Kidney glomerular epithelial cell (primary cell): ENCODE data around the gene RGS3.
"Not testable (repeated sequence)": the region's sequence is repeated elsewhere in the genome, so short reads cannot be mapped to it uniquely, and the experiment has no call there.

Source experiments
- DNase-seq: peaks from one replicate; lab custom pipeline; 2025; lab: John Stamatoyannopoulos, UW

RGS3 gene

DNA sequence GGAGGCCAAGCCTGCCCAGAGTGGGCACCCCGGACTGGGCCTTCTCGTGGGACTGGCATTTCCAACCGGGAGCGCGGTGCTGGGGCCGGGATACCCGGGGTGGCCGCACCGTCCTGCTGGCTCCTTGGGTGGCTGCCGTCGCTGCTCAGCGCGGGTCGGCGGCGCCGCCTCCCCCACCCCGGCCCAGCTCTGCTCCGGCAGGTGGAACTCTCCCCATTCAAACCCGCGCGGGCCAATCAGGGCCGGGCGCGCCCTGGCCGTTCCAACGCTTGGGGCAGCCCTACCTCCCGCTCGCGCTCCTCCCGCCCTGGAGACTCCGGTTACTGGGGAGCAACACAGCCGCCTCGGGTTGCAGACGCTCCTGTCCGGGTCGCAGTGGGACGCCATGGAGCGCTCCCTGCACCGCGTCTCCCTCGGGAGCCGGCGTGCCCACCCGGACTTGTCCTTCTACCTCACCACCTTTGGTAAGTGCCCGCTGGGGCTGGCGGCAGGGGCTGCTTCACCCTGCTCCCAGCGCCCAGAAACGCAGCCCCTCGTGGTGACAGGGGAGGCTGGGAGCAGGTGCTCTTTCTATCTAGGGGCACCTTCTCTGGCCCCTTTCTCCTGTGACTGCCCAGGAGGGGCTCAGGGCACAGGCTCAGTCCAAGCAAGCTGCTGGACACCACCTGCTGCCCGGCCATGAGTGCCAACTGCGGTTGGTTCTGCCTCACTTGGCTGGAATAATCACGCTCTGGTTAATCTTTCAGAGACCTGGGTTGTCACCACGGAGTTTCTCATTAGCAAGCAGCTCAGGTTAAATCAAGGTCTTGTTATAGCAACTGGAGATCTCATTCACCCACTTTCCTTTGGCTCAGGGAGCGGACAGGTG, at the start of gene RGS3:
RGS3 (plus strand) TSS at position 310 of the 868 bp plus-strand sequence; CDS start at position 386, 76 bp downstream.
- DNase-seq: peak; percentile 80

DNA sequence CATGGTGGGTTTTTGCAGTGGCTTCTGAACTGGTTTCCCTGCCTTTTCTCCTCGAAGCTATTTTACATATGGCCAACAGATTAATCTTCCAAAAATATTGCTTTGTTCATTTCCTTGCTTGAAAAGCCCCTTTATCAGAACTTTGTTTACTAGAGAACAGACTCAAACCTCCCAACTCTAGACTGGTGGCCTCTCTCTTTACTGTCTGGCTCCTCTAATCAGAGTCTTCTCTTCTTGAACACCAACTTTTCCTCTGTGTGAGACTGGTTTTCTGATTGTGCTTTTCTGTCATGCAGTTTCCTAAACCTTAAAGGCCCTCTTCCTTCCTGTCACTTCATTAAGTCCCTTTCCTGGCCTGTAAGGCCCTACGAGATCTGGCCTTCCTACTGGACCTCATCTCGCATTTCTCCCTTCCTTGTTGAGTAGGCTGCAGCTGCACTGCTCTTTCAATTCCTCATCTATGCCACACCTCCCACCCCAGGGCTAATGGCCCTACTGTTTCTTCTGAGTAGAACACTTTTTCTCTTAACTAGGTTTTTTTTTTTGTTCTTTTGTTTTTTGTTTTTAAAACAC, 47.3 kb upstream of the RGS3 start:
- DNase-seq: no peak

DNA sequence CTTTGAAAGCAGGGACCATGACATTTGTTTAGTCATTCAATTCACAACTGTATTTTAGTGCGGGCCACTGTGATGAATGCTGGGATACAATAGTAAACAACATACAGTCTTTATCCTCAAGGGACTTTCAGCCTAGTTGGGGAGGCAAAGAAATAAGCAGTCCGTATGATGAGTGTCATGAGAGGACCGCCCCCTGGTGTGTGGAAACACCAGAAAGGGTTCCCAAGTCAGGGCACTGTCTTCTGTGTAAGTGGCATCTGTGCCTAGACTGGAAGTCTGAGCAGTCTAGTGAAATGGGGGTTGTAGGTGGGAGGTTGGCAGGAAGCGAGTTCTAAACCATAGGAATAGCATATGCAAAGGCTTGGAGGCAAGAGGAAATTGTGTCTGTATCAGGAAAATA, 46.2 kb upstream of the RGS3 start:
- no peak for DNase-seq

DNA sequence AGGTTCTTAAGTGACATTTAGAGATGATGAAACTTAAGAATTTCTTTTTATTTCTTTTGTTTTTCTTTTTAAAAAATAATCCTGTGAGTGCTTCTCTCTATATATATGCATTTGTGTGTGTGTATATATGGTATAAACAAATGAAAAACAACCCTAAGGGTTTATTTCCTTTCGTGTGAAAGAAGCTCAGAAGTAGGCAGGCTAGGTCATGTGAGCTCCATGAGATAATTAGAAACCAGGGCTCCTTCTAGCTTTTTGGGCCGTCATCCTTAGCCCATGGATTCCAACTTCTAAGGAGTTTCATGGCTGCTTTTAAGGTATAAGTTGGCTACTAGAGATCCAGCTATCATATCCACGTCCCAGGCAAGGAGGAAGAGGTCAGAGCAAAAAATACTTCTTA, 41.8 kb upstream of the RGS3 start:
- DNase-seq: no peak

DNA sequence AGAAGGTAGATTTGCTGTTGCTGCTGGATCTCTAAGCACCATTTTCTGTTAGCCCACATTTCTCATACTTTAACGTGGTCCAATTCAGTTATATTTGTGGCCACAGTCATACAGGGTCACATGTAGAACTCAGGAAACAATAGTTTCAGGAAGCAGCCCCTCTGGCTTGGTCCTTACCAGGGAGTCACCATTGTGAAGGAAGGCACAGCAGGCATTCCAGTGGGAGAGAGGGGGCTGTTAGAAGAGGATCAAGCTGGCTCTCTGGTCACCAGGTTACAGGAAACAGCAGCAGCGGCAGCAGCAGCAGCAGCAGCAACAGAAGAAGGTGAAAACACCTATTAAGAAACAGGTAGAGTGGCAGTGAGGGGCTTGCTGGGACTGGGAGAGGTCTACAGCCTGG, 38.5 kb upstream of the RGS3 start:
- DNase-seq: no peak

DNA sequence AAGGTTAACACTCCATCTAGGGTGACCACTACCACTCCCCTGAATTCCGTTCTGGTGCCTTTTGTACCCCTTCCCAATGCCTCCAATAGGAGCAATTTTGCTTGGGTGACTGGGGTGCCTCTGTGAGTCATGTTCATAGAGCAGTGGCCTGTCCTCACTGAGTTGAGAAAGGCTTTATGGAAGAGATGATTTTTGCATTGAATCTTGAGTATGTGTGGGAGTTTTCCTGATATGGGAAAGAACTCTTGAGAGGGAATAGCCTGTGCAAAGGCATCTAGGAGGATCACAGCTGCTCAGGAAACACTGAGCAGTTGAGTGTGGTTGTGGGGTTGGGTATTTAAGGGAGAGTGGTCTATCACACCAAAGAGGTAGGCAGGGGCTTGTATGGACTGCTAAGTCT, 36.8 kb upstream of the RGS3 start:
- no peak for DNase-seq

DNA sequence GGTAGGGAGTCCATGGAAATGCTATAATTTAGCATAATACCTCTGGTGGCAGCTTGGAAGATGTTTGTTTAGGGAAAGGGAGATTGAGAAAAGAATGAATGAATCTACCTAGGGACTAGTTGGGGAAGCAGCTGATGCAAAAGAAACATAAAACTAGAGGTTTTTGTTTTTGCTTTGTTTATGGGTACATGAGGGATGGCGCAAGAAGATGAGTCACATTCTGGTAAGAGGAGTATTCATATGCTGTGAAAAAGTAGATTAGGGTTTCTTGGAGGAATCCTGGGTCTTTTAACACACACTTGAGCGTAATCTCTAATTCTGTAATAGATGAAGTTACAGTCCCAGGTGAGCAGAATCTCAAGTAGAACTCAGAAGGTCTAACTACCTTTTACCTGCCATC, 35.9 kb upstream of the RGS3 start:
- no peak for DNase-seq

DNA sequence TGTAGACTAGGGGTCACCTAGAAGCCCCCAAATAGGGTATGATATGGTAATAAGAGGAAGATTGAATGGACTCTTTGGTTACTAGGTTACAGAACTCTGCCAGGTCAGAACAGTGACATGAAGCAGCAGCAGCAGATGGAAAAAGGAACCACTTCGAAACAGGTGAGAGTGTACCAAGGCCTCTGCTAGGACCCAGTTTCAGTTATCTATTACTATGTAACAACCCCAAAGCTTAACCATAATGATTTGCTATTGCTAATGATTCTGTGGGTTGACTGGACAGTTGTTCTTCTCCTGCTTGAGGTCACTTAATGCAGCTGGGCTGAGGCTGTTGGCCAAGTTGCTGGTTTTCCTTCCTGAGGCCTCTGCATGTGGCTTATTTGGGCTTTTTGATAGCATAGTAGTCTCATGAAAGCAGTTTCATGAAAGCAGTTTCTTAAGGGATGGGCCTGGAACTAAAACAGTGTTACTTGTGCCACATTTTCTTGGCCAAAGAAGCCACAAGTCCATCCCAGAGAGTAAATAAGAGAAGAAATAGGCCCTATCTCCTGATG, 35.4 kb upstream of the RGS3 start:
- DNase-seq: no peak

DNA sequence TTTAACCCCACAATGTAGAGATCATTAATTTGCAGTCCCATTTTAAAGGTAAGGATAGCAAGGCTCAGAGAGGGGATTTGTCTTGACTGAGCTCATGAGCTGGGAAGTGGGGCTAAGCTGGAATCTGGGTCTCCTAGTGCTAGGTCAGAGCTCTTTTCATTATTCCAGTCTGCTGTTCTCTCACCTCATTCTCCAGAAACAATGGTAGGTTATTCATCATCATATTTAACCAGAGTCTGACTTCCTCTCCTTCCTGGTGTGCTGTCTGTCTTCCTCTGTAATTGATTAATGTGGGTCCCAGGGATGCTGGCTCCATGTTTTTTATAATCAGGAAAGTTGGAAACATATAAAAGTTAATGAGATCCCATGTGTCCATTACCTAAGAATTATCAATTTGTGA, 32.3 kb upstream of the RGS3 start:
- DNase-seq: no peak

DNA sequence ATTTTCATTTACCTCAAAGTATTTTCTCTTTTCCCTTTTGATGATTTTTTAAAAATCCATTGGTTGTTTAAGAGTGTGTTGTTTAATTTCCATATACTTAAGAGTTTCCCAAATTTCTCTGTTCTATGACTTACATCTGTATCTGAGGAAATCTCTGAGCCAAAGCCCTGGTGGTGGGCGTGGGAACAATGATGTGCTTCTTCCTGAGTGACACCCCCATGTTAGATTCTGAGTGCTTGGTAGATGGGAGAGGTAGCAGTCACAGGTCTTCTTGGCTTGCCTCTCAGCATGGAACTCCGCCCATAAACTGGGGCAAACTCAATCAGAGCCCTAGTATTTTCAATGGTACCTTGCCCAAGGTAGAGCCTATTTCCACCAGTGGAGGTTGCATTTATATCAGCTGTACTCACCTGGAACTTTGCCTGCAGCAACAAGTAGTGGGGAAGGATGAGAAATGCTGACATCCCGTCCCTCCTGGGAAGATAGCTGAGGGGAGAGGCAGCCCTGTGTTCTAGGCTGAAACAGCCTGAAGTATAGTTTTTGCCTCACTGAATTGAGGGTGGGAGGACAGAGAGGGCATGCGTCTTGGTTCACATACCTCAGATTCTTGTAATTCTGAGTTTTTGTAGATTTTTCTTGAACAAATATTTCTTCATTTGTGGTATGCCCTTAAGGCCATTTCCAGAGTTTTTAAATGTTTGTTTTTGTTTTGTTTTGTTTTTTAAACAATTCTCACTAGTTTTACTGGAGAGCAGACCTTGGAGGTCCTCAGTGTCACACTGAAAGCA, 26.6 kb upstream of the RGS3 start:
- DNase-seq: no peak

DNA sequence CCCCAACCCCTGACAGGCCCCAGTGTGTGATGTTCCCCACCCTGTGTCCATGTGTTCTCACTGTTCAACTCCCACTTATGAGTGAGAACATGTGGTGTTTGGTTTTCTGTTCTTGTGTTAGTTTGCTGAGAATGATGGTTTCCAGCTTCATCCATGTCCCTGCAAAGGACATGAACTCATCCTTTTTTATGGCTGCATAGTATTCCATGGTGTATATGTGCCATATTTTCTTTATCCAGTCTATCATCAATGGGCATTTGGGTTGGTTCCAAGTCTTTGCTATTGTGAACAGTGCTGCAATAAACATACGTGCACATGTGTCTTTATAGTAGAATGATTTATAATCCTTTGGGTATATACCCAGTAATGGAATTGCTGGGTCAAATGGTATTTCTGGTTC, 25.8 kb upstream of the RGS3 start:
- DNase-seq: not testable (repeated sequence)

DNA sequence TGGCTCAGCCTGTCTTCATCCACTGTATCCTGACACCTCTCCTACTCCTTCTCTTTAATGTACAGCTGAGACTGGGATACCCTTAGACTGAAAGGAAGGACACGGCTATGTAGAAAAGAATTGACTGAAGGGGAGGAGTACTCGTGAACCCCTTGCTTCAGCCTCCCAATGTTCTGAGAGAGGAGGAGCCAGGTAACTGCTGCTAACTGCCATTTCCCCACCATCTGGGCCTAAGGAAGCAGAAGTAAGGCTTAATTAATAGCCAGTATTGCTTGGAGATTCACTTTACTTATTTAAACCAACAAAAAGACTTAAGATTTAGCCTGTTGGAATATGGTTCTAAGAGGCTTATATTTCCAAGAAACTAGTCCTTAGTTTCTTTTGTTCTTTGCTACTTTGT, 18.8 kb upstream of the RGS3 start:
- DNase-seq: no peak

DNA sequence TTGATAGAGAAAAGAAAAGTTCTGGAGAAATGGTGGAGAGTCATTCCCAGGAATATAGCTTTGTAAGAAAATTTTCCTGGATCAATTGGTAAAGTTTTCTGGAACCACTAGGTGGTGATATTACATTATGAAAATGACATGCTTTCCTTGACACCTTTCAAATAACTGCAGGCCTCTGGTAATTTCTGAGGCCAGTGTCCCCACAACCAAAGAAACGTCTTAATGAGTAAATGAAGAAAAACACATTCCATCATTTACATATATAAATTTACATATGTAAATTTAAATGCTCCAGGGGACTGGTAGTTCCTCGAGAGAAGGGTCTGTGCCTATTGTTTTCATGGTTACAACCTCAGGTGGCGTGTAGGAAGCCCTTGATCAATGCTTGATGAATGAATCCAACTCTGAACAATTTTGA, 17.2 kb upstream of the RGS3 start:
- DNase-seq: peak; percentile 63

DNA sequence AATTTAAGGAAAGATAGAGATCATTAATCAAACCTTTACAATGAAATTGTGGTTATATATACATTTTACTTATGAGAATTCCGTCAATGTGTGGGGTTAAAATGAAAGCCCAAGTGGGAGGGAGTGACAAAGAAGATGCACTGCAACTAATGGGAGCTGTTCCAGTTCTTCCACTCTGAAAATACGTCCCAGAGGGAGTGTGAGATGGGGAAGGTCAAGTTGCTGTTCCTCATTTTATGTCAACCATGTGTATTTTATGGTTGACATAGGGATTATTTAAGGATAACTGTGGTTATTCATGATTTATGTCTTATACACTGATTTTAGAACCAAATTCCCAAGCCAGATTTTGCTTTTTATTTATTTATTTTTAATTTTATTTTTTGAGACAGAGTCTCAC, 14.2 kb upstream of the RGS3 start:
- DNase-seq: no peak

DNA sequence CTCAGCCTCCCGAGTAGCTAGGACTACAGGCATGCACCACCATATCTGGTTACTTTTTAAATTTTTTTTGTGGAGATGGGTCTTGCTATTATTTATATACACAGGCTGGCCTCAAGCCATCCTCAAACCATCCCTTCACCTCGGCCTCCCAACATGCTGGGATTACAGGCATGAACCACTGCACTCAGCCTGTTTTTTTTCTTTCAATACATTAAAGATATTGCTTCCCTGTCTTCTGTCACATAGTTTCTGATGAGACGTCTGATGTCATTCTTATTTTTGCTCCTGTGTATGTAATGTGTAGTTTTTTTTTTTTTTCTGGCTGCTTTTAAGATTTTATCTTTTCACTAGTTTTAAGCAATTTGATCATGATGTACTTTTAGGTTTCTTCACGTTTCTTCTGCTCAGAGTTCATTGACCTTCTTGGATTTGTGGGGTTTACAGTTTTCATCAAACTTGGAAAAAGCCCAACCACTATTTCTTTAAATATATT, 11.4 kb upstream of the RGS3 start:
- no peak for DNase-seq

DNA sequence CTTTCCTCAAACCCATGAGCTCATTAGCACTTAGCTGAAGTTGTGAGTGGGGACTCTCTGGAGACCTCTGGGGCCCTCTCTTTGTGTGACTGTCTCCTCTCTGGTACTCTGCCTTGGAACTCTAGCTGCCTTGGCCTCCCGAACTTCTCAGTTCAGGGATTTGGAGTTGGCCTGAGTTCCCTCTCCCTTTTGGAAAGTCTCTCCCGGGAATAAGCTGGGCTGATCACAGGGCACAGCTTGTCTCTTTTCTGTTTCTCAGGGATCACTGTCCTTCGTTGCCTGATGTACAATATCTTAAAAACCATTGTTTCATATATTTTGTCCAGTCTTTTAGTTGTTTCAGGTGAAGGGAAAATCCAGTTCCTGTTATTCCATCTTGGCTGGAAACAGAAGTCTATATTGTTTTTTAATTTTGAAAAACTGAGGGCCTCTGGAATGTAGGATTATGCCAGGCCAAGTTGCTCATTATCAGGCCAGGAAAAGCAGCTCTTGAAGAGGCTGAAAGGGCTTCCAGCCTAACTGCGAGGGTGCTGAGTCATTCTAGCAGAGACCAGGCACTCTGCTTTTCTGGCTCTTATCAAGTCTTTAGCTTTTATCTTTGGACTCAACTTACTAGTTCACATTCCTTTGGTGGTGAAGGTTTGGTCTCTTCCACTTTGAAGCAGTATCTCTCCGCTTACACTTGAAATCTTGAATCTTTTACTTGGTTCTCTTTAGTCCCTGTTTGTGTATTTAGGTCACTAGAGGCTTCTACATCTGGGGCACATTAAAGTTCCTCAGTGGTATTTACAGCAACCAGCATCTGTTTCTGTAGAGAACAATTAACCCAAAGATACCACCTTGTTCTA, 8.4 kb upstream of the RGS3 start:
- peak; percentile 52 for DNase-seq

DNA sequence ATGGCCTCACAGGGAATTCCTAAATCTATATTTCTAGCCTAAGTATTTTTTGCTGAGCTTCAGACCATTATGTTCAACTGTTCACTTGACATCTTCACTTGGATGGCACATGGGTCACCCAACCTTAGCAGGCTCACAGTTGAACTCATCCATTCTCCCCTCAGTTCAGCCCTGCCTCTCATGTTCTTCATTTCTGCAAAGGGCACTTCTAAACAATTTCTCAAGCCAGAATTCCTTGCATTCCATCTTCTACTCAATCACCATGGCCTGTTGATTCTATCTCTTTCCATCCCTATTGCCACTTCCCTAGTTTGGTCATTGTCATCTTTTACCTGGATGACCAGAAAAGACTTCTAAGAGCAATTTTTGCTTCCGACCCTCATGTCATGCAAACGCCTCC, 7.3 kb upstream of the RGS3 start:
- DNase-seq: no peak

DNA sequence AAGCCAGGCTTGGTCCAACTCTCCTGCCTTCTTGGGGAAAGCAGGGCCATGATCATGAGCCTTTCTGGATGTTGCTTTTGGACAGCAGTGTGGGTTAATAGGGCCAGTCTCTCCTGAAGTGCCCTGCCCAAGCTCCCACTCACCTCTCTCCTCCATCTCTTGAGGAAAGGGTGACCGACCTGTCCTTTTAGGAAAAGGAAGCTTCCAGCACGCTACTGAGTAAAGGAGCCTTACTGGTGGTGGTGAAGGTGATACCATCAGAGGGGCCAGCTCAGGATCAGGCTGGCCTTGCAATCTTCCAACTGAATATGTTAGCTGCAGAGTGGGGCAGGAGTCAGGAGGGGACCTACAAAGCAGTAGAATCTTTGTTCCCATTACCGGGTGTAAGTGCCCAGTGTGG, 2.2 kb upstream of the RGS3 start:
- no peak for DNase-seq

DNA sequence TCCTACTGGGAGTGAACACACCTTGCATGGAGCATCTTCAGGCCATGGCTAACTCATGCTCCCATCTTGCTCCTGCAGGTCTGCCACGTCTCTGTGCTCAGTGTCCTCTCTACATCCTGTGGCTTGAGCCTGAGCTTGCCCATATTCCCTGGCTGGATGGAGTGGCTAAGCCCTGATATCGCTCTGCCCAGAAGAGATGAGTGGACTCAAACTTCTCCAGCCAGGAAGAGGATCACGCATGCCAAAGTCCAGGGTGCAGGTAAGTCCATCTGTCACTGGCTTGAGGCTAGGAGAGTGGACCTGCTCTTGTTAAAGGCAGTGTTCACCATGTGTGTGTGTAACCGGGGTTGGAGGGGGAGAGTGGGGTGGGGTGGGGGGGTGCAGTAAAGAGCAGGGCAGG, 1.6 kb upstream of the RGS3 start:
- no peak for DNase-seq

DNA sequence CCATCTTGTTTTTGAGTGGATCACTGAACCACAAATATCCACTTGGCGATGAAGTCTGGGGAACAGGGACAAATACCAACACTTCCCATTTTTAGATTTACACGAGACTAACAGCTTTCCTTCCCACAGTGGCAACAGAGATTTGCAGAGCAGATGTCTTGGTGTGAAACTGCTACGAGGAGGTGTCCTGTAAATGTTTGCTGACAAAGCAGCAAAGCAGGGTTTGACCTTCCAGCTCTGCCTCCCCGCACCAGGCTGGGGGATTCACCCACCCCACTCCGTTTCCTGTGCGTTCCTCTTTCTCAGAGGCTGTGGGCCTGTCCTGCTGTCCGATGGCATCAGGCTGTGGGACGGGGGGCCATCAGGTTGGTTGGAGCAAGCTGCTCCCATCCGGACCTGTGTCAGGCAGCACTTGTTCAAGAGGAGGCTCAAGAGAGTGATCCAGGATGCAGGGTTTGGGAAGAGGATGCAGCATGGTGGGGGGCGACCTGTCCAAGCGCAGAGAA, 693 bp upstream of the RGS3 start:
- no peak for DNase-seq

DNA sequence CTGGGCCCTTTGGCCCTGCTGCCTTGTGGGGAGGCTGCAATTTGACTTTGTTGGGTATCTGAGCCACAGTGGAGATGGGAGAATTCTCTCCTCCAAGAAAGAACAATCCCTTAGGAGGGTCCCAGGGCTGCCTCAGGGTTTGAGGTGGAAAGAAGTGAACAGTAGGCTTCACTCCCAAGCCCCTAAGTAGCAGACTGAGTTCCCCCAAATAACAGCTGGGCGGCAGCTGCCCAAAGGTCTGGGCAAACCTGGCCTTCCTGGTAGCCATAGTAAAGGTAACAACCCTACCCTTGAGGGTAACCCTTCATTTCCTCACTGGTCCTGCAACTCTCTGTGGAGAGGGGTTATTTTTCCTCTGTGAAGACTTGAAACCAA, 746 bp downstream of the RGS3 start:
- no peak for DNase-seq
